AG10803 (cell line): ENCODE results near the gene NLRP5.
"Not testable (repeated sequence)": the region's sequence is repeated elsewhere in the genome, so short reads cannot be mapped to it uniquely, and the experiment has no call there.

Experiments
- DNase-seq: peaks from one replicate; pipeline ENCODE4 v3.0.0; 2010; ENCODE audit warnings: low read depth
- H3K4me3 ChIP-seq: 2 replicates; pipeline ENCODE4 v1.5.1; 2011; ENCODE audit warnings: mild to moderate bottlenecking, low read length, control low read depth
- TF ChIP-seq, protein P1 (sequence below): conservative IDR thresholded peaks from 2 replicates; pipeline ENCODE4 v1.5.1; 2011; ENCODE audit warnings: mild to moderate bottlenecking, low read length, control low read depth, inconsistent platforms

NLRP5 gene

DNA sequence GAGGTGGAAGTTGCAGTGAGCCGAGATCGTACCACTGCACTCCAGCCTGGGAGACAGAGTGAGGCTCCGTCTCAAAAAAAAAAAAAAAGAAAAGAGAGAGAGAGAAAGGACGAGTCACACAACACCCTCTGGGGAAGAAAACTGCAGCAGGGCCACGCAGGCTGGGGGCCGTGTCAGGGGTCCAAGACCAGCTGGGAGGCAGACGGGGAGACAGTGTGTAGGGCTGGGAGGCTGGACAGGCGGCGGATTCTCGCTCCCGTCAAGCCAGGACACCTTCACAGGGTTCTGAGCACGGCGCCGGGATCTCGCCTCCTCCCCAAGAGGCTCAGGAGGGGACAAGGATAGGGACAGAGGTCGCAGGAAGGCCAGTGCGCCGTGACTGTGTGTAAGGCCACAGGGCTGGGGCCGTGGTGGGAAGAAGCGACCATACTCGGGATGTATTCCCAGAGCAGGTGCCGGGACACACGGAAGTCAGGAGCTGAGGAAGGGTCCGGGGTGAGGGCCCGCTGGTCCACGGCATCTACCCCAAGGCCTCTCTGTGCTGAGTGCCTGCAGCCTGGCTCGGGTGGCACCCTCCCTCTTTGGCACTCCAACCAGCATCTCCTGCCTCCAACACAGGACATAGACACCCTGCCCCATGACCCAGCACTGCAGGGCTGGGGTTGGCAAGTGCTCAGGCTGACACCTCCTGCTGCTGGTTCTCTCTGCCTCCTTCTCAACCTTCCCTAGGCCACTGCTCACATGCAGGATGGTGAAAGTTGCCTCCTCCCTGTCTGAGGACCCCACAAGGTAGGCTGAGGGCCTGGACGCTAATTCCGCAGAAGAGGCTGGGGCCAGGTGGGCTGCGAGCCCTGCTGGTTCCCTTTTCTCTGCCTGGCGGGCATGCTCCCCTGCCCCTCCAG lies 113.3 kb downstream of the NLRP5 start:
- H3K4me3 ChIP-seq: no peak overlapping the region
- TF ChIP-seq, protein P1, sequence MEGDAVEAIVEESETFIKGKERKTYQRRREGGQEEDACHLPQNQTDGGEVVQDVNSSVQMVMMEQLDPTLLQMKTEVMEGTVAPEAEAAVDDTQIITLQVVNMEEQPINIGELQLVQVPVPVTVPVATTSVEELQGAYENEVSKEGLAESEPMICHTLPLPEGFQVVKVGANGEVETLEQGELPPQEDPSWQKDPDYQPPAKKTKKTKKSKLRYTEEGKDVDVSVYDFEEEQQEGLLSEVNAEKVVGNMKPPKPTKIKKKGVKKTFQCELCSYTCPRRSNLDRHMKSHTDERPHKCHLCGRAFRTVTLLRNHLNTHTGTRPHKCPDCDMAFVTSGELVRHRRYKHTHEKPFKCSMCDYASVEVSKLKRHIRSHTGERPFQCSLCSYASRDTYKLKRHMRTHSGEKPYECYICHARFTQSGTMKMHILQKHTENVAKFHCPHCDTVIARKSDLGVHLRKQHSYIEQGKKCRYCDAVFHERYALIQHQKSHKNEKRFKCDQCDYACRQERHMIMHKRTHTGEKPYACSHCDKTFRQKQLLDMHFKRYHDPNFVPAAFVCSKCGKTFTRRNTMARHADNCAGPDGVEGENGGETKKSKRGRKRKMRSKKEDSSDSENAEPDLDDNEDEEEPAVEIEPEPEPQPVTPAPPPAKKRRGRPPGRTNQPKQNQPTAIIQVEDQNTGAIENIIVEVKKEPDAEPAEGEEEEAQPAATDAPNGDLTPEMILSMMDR: no peak
- DNase-seq: no peak

DNA sequence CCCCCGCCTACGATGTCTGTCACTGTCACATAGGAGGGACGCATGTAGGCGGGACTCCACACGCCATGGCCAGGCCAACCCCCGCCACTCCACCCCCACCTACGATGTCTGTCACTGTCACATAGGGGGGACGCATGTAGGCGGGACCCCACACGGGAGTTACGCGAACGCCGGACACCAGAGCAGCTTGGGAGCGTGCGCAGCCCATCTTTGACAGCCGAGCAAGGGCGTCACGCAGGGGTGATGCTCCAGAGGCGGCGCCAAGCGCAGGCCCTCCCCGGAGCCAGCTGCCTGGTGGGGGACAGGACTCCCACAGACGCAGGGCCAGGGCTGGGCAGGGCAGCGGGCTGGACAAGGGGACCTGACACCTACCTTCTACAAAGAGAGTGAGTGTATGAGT lies 114.5 kb downstream of the NLRP5 start:
- no peak for DNase-seq
- no peak overlapping the region for H3K4me3 ChIP-seq
- TF ChIP-seq, protein P1: no peak

DNA sequence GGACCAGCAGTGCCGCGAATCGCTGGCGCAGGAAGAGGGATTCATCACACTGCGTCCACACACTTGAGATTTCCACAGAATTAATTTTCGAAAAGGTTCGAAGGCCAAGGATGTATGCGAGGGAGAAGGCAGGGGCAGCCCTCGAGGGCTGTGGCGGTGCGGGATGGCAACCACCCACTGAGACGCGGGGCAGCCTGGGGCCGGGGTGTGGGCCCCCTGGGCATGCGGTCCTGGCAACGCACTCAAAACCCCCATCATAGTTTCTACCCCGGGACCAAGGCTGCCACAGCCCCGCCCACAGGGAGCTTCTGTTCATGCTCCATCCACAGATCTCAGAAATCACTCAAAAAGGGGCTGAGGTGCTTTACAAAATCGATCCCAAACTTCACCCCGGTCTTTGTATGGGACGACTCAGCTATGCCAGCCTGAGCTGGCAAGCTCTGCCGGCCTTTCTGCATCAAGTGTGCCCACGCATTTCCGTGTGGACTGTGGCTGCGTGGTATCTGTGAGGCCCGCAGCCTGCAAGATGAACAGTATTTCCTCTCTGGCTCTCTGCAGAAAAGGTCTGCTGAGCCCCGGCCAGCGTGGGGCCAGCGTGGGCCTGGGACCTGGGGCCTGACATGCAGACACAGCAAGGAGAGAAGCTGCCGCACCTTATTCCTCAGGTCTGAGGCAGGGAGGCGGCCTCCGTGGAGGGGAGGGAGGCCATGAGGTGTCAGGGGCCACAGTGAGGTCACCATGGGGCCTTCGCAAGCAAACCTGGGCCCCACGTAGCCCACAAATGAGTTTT lies 115.4 kb downstream of the NLRP5 start:
- no peak overlapping the region for H3K4me3 ChIP-seq
- TF ChIP-seq, protein P1: no peak
- DNase-seq: no peak

DNA sequence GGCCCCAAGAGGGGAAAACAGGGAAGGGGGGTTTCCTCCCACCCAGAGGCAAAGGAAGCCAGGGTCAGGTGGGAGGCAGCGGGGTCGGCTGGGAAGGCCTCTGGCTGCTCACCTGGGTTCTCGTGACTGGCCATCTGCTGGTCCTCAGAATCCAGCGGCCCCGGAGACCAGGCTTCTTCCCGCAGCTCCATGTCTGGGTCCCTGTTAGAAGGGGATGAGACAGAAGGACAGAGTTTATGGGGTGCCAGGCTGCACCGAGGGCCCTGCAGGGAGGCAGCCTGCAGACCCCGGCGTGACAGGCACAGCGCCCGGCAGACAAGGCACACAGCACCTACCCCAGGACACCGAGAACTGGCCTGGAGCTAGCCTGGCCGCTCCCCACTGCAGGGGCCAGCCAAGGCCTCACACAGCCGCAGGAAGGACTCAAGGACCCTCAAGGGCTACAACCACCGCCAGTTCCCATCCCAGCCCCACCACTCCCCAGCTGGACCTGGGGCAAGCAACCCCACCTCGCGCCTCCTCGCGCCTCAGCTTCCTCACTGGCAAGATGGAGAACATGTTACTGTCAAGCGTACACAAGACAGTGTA lies 116.5 kb downstream of the NLRP5 start:
- TF ChIP-seq, protein P1: no peak
- H3K4me3 ChIP-seq: no peak overlapping the region
- DNase-seq: no peak

DNA sequence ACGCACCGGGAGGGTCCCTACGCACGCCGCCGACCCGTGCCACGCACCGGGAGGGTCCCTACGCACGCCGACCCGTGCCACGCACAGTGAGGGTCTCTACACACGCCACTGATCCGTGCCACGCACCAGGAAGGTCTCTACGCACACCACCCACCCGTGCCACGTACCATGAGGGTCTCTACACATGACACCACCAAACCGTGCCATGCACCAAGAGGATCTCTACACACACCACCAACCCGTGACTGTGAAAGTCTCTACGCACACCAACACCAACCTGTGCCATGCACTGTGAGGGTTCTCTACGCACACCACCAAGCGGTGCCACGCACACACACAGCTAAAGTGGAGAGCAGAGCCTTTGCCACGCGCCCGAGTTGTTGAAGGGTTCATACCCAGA lies 117.8 kb downstream of the NLRP5 start:
- no peak for DNase-seq
- H3K4me3 ChIP-seq: no peak overlapping the region
- TF ChIP-seq, protein P1: no peak

DNA sequence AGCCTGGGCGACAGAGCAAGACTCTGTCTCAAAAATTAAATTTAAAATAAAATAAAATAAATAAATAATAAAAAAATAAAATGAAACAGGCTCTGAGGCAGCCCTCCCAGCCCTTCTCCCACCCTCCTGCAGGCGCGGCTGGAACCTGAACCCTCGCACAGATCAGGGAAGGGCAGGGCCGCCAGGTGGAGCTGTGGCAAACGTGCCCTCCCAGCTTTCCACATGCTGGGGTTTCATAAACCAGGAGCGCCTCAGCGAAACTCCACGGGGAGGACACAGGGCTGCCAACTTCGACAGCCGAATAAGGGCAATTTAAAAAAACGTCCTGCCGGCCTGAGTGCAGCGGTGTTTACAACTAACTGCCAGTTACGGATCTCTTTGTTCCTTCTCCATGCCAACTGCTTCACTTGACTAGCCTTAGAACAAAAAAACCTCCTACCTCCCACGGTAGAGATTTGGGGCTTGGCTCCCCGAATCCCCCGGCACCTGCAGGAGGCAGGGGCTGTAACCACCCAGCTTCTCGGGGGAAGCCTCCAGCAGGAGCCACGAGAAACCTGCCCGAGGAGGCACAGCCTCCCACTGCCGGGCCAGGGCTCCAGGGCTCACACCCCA lies 118.6 kb downstream of the NLRP5 start:
- peak; percentile 53 for DNase-seq
- no peak overlapping the region for H3K4me3 ChIP-seq
- TF ChIP-seq, protein P1: peak; percentile 60

DNA sequence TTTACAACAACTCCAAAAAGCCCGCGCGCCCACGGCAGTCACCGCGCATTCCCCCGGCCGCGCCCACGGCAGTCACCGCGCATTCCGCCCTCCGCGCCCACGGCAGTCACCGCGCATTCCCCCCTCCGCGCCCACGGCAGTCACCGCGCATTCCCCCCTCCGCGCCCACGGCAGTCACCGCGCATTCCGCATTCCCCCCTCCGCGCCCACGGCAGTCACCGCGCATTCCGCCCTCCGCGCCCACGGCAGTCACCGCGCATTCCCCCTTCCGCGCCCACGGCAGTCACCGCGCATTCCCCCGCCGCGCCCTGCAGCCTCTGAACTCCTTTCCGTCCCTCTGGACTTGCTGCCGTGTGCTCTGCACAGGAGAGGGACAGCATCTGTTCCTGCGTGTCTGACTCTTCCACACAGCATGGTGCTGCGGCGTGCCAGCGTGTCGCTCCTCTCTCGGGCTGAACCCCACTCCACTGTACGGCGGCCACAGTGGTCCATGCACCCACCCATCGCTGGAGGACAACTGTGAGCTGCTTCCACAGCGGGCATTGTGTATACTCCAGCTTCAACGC lies 119.3 kb downstream of the NLRP5 start:
- not testable (repeated sequence) for DNase-seq, H3K4me3 ChIP-seq
